Esophagus squamous epithelium (tissue), 5 donors: Measurements from ENCODE around the gene PTPRCAP. TPM values are rescaled to one million over a fixed set of nuclear protein-coding genes. Genes with fewer than 3 reads are reported as not detected.

Experiments used
- DNase-seq: peaks from one replicate; lab custom pipeline; 2025; lab: John Stamatoyannopoulos, UW
- H3K27ac ChIP-seq, 4 donors: fragments of 200-600 bp; sonication (generic); one replicate each; pipeline ENCODE4 v1.5.1; 2016 to 2019; ENCODE audit warnings: mild to moderate bottlenecking in 1 of 4
- H3K27me3 ChIP-seq, 4 donors: fragments of 200-600 bp; sonication (generic); 1 replicate in 3 of 4; 2 replicates in 1 of 4; pipeline versions ENCODE4 v1.5.1 to v1.6.0; 2017 to 2021; ENCODE audit warnings: antibody characterized with exemption in 1 of 4
- H3K36me3 ChIP-seq, 3 donors: fragments of 200-600 bp; sonication (generic); one replicate each; pipeline ENCODE4 v1.5.1; 2016 to 2019
- H3K4me1 ChIP-seq, 3 donors: fragments of 200-600 bp; sonication (generic); one replicate each; pipeline ENCODE4 v1.5.1; 2017 to 2019
- H3K4me3 ChIP-seq, 4 donors: fragments of 200-600 bp; sonication (generic); 1 replicate in 3 of 4; 2 replicates in 1 of 4; pipeline ENCODE4 v1.5.1; 2016 to 2019; ENCODE audit warnings: mild to moderate bottlenecking in 2 of 4, moderate library complexity in 1 of 4
- H3K9me3 ChIP-seq, 3 donors: fragments of 200-600 bp; sonication (generic); one replicate each; pipeline ENCODE4 v1.5.1; 2016 to 2019
- POLR2A ChIP-seq, 4 donors: fragments of 450-650 bp; IDR thresholded peaks; one replicate each; pipeline ENCODE4 v1.6.1; 2017; ENCODE audit warnings: antibody characterized with exemption in 4 of 4, mild to moderate bottlenecking in 4 of 4, moderate library complexity in 3 of 4
- WGBS, 2 donors: methylation state at CpG; one replicate each; pipeline ENCODE4 v1.1.5; 2018; 5-methylcytosine and 5-hydroxymethylcytosine counted together
- intact Hi-C: fragments of 100-400 bp; cut with DNase I; formaldehyde crosslinking; loops from one replicate; pipeline ENCODE4 v1.15.0; 2022
- total RNA-seq, 4 donors: library from RNA; depleted of rRNA; stranded (reverse); fragments of >200 nt; gene quantifications; one replicate each; pipeline ENCODE4 v1.1.0, GENCODE V29; 2016
- TF ChIP-seq, protein P1 (sequence below), 6 experiments: fragments of 450-650 bp in 4 of 6; fragments of 200-600 bp in 2 of 6; sonication (generic) in 2 of 6; IDR thresholded peaks; one replicate each; pipeline ENCODE4 v1.5.1; 2016 to 2019; ENCODE audit warnings: antibody characterized with exemption in 6 of 6, mild to moderate bottlenecking in 4 of 6, moderate library complexity in 4 of 6
- donor health status: DM: yes; HTN: yes; CAD: no.

The PTPRCAP gene
- total RNA-seq, 4 donors from 2014 or later, result 5.9 to 14.1 (median 6.8) TPM

DNA sequence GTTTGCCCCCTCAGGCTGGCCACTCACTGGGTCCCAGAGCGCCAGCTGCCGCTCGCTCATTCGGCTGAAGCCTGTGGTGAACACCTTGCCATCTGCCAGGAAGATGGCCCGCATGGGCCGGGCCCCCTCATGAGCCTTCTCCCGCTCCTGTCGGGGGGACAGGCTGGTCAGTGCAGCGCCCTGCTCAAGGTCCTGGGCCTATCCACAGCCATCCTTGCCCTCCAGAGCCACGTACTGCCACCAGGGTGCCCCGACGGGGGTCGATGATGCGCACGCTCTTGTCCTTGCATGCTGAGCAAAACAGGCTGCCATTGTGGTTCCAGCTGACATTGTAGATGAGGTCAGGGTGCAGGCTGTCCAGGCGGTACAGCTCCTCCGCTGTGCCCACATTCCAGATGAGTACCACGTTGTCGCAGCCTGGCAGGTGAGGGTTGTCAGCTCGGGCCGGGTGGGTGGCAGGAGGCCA, 3.6 kb upstream of the PTPRCAP start:
- WGBS, 2 donors, result 78 to 87% methylated on average over 5 to 8 of the region's 21 CpGs
- TF ChIP-seq, protein P1, sequence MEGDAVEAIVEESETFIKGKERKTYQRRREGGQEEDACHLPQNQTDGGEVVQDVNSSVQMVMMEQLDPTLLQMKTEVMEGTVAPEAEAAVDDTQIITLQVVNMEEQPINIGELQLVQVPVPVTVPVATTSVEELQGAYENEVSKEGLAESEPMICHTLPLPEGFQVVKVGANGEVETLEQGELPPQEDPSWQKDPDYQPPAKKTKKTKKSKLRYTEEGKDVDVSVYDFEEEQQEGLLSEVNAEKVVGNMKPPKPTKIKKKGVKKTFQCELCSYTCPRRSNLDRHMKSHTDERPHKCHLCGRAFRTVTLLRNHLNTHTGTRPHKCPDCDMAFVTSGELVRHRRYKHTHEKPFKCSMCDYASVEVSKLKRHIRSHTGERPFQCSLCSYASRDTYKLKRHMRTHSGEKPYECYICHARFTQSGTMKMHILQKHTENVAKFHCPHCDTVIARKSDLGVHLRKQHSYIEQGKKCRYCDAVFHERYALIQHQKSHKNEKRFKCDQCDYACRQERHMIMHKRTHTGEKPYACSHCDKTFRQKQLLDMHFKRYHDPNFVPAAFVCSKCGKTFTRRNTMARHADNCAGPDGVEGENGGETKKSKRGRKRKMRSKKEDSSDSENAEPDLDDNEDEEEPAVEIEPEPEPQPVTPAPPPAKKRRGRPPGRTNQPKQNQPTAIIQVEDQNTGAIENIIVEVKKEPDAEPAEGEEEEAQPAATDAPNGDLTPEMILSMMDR (IDR thresholded peaks at IDR 0.05), result no peak
- no peak for TF ChIP-seq POLR2A (IDR thresholded peaks at IDR 0.05)
- H3K4me1 ChIP-seq, result peaks cover 39 to 82% (median 47%) of the 10 kb centered on the region in 3 donors

DNA sequence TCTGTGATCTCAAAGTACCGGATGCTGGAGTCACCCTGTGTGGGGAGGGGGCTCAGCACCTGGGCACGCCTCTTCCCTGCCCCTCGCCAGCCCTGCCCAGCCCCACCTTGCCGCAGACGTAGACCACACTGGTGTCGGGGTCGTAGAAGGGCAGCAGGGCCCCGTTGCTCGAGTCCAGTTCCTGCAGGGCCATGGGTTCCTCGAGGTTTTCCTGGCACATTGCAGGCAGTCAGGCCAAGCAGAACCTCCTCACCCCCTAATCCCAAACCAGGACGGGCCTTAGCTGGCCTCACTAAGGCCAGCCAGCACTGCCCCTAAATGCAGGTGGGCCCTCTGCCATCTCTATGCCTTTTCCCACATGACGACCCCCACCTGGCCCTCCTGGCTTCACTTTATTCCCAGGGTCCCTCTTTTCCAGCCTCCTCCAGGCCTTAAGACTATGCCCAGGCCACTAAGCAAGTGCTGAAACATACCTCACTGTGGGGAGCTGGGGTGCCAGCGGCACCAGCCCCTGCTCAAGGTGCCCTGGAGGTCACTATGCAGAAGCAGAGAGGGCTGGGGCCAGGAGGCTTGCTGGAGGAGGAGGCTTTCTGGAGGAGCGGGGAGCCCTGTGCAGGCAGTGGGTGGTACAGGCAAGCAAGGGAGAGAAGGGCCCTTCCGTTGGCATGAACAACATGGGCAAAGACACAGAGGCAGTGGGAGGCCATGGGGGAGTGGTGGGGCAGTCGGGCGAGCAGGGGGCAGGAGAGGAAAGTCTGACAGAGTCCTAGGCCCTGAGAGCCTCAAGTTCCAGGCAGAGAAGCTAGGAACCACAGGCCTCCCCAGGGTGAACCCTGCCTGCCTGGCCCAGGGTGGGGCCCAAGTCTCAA, 3.0 kb upstream of the PTPRCAP start:
- Histone ChIP-seq H3K27ac (peak overlapping the region; percentile 6 to 84 (median 66)), H3K9me3 (no peaks in the 10 kb centered on the region), H3K27me3 (no peaks in the 10 kb centered on the region), H3K4me1 (peaks cover 43 to 88% (median 53%) of the 10 kb centered on the region in 3 donors), H3K36me3 (peaks cover 19 to 67% (median 28%) of the 10 kb centered on the region in 3 donors), H3K4me3 (peak overlapping the region in 1 of 4 donors; percentile 12)
- no peak for DNase-seq
- TF ChIP-seq, protein P1 (IDR thresholded peaks at IDR 0.05), result no peak
- no peak for TF ChIP-seq POLR2A (IDR thresholded peaks at IDR 0.05)
- WGBS, 2 donors, result 70 to 90% methylated on average over 2 to 6 of the region's 17 CpGs
- intact Hi-C loops, result no loop called here

More for the DNA sequence above, 3.6 kb upstream of the PTPRCAP start:
- Histone ChIP-seq H3K27ac (peak overlapping the region in 3 of 4 donors; percentile 53 to 84 (median 79)), H3K9me3 (no peaks in the 10 kb centered on the region), H3K36me3 (peaks cover 19 to 60% (median 22%) of the 10 kb centered on the region in 3 donors), H3K27me3 (no peaks in the 10 kb centered on the region), H3K4me3 (no peak overlapping the region)
- no peak for DNase-seq
- intact Hi-C loops, result no loop called here

DNA sequence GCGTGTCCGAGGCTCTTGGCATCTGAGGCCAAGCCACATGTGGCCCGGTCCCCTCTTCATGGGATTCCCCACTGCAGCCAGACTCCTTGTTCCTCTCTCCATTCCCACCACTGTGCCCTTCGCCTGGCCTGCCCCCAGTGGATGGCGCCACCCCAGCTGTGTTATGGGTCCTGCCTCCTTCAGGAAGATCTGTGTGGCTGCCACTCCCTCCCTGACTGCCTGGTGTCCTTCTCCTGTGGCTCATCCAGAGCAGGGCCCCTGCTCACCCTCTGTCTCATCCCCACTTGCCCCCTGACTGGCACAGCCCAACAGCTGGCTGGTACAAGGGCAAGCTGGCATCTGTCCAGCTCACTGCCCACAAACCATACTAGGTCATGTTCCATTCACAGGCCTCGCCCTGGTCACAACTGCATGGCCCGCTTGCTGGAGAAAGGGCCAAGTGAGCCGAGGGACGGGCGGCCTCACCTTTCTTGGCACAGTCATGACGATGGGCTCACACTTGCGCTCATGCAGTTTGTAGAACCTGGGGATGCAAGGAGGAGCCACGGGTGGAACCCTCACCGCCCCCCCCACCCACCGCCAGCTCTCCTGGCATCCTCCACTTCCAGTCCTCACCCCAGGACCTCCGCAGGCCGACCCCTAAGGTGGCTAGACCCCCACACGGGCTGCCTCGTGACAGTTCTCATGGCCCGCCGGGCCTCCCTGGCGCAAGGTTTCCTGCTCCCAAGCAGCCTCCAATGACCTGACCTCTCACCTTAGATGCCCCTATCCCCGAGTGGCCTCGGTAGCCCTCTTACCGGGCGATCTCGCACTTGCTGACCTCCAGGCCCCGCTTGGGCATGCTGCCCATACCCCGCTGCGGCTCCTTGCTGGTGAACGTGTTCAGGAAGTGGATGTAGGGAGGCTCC, 2.1 kb upstream of the PTPRCAP start:
- DNase-seq, result no peak
- WGBS, 2 donors, result 61% methylated on average over 8 to 14 of the region's 31 CpGs
- no peak for TF ChIP-seq POLR2A (IDR thresholded peaks at IDR 0.05)
- TF ChIP-seq, protein P1 (IDR thresholded peaks at IDR 0.05), result peak in 3 of 6 experiments; percentile 8 to 28 (median 11)
- peaks cover 21 to 76% (median 34%) of the 10 kb centered on the region in 3 donors for H3K36me3 ChIP-seq
- H3K4me3 ChIP-seq, result peak overlapping the region in 2 of 4 donors; percentile 12 to 41
- intact Hi-C loops, result no loop called here
- H3K27me3 ChIP-seq, result no peaks in the 10 kb centered on the region
- peaks cover 52 to 88% (median 57%) of the 10 kb centered on the region in 3 donors for H3K4me1 ChIP-seq
- H3K9me3 ChIP-seq, result no peaks in the 10 kb centered on the region
- peak overlapping the region; percentile 11 to 84 (median 66) for H3K27ac ChIP-seq

DNA sequence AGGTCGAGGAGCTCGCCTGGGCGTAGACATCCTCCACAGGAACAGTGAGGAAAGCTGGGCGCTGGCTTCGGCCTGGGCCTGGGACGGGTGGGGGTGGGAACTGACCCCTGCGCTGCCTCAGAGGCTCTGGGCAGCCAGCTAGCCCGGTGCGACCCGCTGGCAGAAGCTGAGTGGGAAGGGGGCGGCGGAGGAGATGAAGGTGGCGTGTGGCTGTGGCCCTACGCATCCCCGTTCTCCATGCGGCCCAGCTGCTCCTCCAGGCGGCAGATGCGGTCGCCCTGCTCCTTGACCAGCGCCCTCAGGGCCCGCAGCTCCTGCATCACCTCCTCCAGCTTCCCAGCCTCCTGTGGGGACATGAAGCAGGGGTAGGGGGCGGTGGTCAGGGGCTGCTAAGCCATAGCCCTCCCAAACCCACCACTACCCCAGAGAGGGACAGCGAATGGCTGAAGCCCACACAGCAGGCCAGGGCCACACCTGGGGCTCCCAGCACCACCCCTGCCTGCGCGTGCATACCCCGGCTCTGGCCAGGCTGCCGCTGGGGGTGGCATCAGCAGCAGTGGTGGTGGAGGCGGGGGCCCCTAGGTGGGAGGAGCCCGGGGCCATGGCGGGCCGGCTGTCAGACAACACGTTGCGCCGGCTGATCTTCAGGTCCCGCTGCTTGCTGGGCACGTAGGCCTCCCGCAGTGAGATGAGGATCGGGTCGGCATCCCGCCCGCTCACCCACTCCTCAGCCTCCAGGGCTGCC, 848 bp upstream of the PTPRCAP start:
- H3K9me3 ChIP-seq, result no peaks in the 10 kb centered on the region
- peaks cover 52 to 91% (median 56%) of the 10 kb centered on the region in 3 donors for H3K4me1 ChIP-seq
- intact Hi-C loops, result no loop called here
- 80 to 100% methylated on average over 1 to 17 of the region's 41 CpGs for WGBS, 2 donors
- no peak for DNase-seq
- peak overlapping the region; percentile 25 to 84 (median 66) for H3K27ac ChIP-seq
- peaks cover 33 to 88% (median 46%) of the 10 kb centered on the region in 3 donors for H3K36me3 ChIP-seq
- TF ChIP-seq, protein P1 (IDR thresholded peaks at IDR 0.05), result no peak
- peak in 2 of 4 donors; percentile 12 to 62 for TF ChIP-seq POLR2A (IDR thresholded peaks at IDR 0.05)
- no peaks in the 10 kb centered on the region for H3K27me3 ChIP-seq
- peak overlapping the region; percentile 8 to 58 (median 40) for H3K4me3 ChIP-seq
